ENCODE measurements around the gene DNAJC6. TPM values are rescaled to one million over a fixed set of nuclear protein-coding genes. Genes with fewer than 3 reads are reported as not detected.

The DNAJC6 gene
- total and polyA plus RNA-seq, 2 of the 13 experiments (the other 11 are each of a cell fraction or from before 2014, with no cell fraction given), result 1.0 to 1.6 TPM

- Histone ChIP-seq H3K9me3 (ENCODE audit: low read length) (no peaks in the 10 kb centered on the region), H2AFZ (ENCODE audit: low read length) (no peak overlapping the region), H3K4me3 (replicated peaks in 1 of 3; ENCODE audit: insufficient read depth in 1 of 3, low read depth in 2 of 3, low read length in 3 of 3) (no peak overlapping the region), H3K9ac (ENCODE audit: insufficient read depth, low read depth, low read length) (no peak overlapping the region), H3K4me1 (ENCODE audit: insufficient read depth, low read length) (no peaks in the 10 kb centered on the region), H3K4me2 (ENCODE audit: low read depth, low read length) (no peak overlapping the region), H3K36me3 (replicated peaks in 1 of 2; ENCODE audit: control insufficient read depth in 1 of 2, insufficient read depth in 2 of 2, low read length in 2 of 2) (no peaks in the 10 kb centered on the region), H3K27me3 (ENCODE audit: control insufficient read depth in 1 of 2, insufficient read depth in 2 of 2, low read length in 2 of 2) (no peaks in the 10 kb centered on the region), H3K79me2 (ENCODE audit: insufficient read depth, low read length) (no peaks in the 10 kb centered on the region), H4K20me1 (ENCODE audit: insufficient read depth, low read length) (no peaks in the 10 kb centered on the region), H3K27ac (ENCODE audit: extremely low read length, insufficient read depth, low read length) (no peak overlapping the region)
- intact Hi-C loops (cut with micrococcal nuclease; ENCODE audit: unreplicated experiment), result no loop called here
- FAIRE-seq, result no peak
- TF ChIP-seq NFYB (CRISPR knock-in tag; IDR thresholded peaks at IDR 0.05) (peak; percentile 49; the same call in 1 of the 2 replicates), TBL1XR1 (IDR thresholded peaks at IDR 0.05; ENCODE audit: borderline replicate concordance, low read length, partially characterized antibody) (no peak)
- POLR2A ChIA-PET, result no interaction called here
- in situ Hi-C loops (cut with HindIII; ENCODE audit: extremely low pct_ligation_motif_present, low pct_unique_long_range_greater_than_20kb), result no loop called here
- no peak for DNase-seq (ENCODE audit: low spot score)
- CTCF ChIA-PET (ENCODE audit: low intra/inter-chr PET ratio, low total read pairs), result no interaction called here
- 78% methylated on average over 6 of the region's 6 CpGs for WGBS (ENCODE audit: low lambda C conversion rate)
- ATAC-seq, result no peak
- BruUV-seq (replicated peaks), result no TSS peak
These were observed 21.5 kb downstream of the DNAJC6 start for GRCh38 chr1:65330822-65331221.

- FAIRE-seq, result no peak
- POLR2A ChIA-PET, result no interaction called here
- TF ChIP-seq RFXAP (CRISPR knock-in tag; IDR thresholded peaks at IDR 0.05; ENCODE audit: borderline replicate concordance), result no peak
- no peak for TF ChIP-seq ZNF777 (CRISPR knock-in tag; IDR thresholded peaks at IDR 0.05)
- TF ChIP-seq MLX (CRISPR knock-in tag; IDR thresholded peaks at IDR 0.05), result no peak
- no peak for TF ChIP-seq ZBTB49 (CRISPR knock-in tag; IDR thresholded peaks at IDR 0.05; ENCODE audit: borderline replicate concordance)
- TF ChIP-seq PAWR (CRISPR knock-in tag; IDR thresholded peaks at IDR 0.05; ENCODE audit: borderline replicate concordance), result no peak
- no peak for TF ChIP-seq TRIM22 (IDR thresholded peaks at IDR 0.05)
- TF ChIP-seq PREB (CRISPR knock-in tag; IDR thresholded peaks at IDR 0.05), result no peak
- no peak for TF ChIP-seq PHB2 (IDR thresholded peaks at IDR 0.05; ENCODE audit: partially characterized antibody)
- no peak for TF ChIP-seq AHR (CRISPR knock-in tag; IDR thresholded peaks at IDR 0.05)
- no peak for TF ChIP-seq ZNF883 (CRISPR knock-in tag; IDR thresholded peaks at IDR 0.05; ENCODE audit: not compliant biosample characterization)
- TF ChIP-seq ZSCAN5A (CRISPR knock-in tag; IDR thresholded peaks at IDR 0.05; ENCODE audit: borderline replicate concordance), result no peak
These were observed 23.5 kb downstream of the DNAJC6 start for GRCh38 chr1:65332821-65333220.

More at GRCh38 chr1:65332821-65333220, 23.5 kb downstream of the DNAJC6 start:
- H3K4me3 ChIP-seq (replicated peaks in 1 of 3; ENCODE audit: insufficient read depth in 1 of 3, low read depth in 2 of 3, low read length in 3 of 3), result no peak overlapping the region
- no peaks in the 10 kb centered on the region for H3K79me2 ChIP-seq (ENCODE audit: insufficient read depth, low read length)
- no TSS peak for BruUV-seq (replicated peaks)
- H3K4me2 ChIP-seq (ENCODE audit: low read depth, low read length), result no peak overlapping the region
- DNase-seq (ENCODE audit: low spot score), result no peak
- CTCF ChIA-PET (ENCODE audit: low intra/inter-chr PET ratio, low total read pairs), result no interaction called here
- no peaks in the 10 kb centered on the region for H3K27me3 ChIP-seq (ENCODE audit: control insufficient read depth in 1 of 2, insufficient read depth in 2 of 2, low read length in 2 of 2)
- H3K9me3 ChIP-seq (ENCODE audit: low read length), result no peaks in the 10 kb centered on the region
- H3K27ac ChIP-seq (ENCODE audit: extremely low read length, insufficient read depth, low read length), result no peak overlapping the region
- ATAC-seq, result no peak
- no peaks in the 10 kb centered on the region for H3K4me1 ChIP-seq (ENCODE audit: insufficient read depth, low read length)
- intact Hi-C loops (cut with micrococcal nuclease; ENCODE audit: unreplicated experiment), result no loop called here
- no peak overlapping the region for H2AFZ ChIP-seq (ENCODE audit: low read length)
- no peaks in the 10 kb centered on the region for H3K36me3 ChIP-seq (replicated peaks in 1 of 2; ENCODE audit: control insufficient read depth in 1 of 2, insufficient read depth in 2 of 2, low read length in 2 of 2)
- in situ Hi-C loops (cut with HindIII; ENCODE audit: extremely low pct_ligation_motif_present, low pct_unique_long_range_greater_than_20kb), result no loop called here
- H4K20me1 ChIP-seq (ENCODE audit: insufficient read depth, low read length), result no peaks in the 10 kb centered on the region
- H3K9ac ChIP-seq (ENCODE audit: insufficient read depth, low read depth, low read length), result no peak overlapping the region
- WGBS (ENCODE audit: low lambda C conversion rate), result 52% methylated on average over 1 of the region's 1 CpG
